ENCODE measurements around the gene MRS2. TPM values are rescaled to one million over a fixed set of nuclear protein-coding genes. Genes with fewer than 3 reads are reported as not detected.
"Not testable (repeated sequence)": the region's sequence is repeated elsewhere in the genome, so short reads cannot be mapped to it uniquely, and the experiment has no call there.

Gene MRS2
- total RNA-seq, 1 donor from 2014 or later, result 14.4 TPM

DNA sequence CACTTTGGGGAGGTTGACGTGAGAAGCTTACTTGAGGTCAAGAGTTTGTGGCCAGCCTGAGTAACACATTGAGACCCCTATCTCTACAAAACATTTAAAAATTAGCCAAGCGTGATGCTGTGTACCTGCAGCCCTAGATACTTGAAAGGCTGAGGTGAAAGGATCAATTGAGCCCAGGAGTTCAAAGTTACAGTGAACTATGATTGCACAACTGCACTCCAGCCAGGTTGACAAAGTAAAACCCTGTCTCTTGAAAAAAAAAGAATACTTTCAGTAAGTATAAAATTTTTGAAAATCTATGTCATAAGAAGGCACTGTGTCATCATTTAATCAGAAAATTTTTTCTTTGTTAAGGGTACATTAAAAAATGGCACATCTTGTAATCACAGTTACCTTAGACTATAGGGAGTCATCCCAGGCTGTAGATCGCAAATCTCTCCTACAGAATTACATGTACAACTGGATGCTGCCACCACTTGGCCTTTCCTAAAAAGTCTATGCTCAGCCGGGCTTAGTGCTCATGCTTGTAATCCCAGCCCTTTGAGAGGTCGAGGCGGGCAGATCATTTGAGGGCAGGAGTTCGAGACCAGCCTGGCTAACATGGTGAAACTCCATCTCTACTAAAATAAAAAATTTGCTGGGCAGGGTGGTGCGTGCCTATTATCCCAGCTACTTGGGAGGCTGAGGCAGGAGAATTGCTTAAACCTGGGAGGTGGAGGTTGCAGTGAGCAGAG, 17.0 kb upstream of the MRS2 start:
- no peak for DNase-seq (ENCODE audit: low read depth, low spot score)

DNA sequence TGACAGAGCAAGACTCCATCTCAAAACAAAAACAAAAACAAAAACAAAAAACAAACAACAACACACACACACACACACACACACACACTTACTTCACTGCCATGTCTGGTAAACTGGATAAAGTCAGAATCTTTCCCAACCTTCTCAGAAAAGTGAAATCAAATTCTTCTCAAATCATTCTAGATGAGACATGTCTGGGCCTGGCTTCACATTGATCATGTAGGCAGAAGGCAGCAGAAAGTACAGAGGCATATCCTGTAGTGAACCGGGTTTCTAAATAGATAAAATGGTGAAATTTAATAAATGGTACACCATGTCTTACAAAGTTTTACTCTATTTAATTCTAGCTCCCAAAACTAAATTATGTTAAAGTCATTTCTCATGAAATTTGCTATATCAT, 14.9 kb upstream of the MRS2 start:
- DNase-seq (ENCODE audit: low read depth, low spot score), result no peak

DNA sequence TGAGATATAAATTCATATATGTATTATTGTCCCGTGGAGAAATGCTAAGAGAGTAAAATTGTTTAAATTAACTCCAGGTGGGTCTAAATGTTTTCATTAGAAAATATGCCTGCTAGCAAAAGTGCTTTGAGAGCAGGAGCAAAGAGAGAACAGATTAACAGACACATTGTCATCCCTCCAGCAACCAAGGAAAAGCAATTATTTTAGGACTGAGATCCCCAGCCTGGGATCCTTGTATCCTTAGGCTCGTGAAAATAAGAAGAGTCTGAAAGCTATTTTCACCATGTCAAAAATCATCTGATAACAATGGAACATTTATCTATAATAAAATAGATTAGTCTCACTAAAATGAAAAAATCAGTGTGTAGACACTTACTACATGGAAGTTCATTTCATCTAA, 11.5 kb upstream of the MRS2 start:
- no peak for DNase-seq (ENCODE audit: low read depth, low spot score)

DNA sequence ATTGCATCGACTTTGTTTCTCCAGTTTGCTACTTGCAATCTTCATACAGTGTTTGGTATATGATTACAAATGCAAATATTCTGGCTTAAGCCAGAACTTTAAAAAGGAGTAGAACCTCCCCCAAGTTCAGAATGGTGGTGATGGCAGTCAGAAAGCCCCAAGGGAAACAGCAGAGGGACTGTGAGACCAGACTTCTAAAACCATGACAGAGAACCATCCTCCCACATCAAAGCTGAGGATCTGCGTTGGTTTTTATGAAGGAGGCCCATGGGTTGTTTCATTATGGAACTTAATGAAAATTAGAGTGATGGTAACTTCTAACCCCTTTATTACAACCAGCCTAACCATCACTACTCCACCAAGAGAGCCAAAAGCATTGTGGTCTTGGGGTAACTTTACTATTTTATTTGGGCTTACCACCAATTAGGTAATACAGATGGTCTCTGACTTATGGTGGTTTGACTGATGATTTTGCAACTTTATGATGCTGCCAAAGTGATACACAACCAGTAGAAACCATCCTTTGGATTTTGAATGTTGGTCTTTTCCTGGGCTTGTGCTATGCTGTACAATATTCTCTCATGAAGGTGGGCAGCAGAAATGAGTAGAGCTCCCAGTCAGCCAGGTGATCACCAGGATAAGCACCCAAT, 10.9 kb upstream of the MRS2 start:
- no peak for DNase-seq (ENCODE audit: low read depth, low spot score)

DNA sequence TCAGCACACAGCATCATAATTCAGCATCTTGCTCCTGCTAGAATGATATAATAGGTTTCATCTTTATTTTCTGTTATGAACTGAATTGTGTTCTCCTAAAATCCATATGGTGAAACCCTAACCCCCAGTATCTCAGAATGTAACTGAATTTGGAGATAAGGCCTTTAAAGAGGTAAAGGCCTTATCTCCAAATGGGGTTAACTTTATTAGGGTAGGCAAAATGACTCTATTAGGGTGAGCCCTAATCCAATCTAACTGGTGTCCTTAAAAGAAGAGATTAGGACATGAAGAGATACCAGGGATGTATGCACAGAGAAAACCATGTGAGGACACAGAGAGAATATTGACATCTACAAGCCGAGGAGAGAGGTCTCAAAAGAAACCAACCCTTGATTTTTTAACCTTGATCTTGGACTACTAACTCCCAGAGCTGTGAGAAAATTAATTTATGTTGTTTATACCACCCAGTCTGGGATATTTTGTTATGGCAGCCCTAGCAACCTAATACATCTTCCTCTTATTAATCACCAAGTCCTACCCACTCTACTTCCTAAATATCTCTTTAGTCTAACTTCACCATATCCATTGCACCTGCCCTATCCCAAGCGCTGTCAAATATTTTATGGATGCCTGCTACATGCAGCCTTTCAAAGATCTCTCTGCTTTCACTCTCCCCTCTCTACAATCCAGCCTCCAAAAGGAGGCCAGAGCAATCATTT, 8.5 kb upstream of the MRS2 start:
- no peak for DNase-seq (ENCODE audit: low read depth, low spot score)

DNA sequence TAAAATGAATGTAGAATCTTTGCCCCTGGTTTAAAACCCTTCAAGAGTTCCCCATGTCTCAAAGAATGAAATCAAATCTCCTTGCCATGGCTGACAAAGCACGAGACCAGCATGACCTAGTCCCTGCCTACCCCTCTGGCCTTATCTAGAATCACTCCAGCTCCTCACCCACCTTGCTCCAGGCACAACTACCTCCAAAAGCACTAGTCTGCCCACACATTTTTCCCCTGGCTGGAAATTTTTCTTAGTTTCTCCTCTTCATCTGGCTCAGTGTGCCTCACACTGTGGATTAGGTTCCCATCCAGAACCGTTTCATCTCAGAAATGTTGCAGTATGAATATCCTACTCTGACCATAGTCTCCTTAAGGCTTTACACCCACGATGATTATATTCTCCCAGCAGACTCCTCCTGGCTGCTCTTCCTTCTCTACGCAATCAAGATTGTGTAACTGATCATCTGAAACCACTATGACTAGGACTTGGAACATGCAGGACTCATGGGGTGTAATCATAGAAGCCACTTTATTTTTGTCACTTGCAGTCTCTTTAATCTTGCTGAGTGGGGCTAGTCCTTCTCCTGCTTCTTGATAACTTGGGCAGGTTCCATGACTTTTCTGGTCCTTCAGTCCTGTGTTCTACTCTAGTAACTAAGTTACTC, 7.8 kb upstream of the MRS2 start:
- no peak for DNase-seq (ENCODE audit: low read depth, low spot score)

DNA sequence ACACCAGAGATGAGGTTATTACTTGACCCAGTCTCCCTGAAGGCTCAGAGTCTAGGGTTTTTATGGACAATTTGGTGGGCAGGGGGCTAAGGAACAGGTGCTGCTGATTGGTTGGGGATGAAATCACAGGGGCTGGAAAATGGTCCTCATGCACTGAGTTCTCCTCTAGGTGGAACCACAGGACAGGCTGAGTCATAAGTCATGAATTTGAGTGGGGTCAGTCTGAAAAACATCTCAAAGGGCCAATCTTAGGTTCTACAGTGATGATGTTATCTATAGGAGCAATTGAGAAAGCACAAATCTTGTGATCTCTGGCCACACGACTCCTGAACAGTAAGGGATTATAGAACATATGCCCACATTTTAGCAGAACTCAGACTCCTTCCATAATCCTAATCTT, 5.9 kb upstream of the MRS2 start:
- no peak for DNase-seq (ENCODE audit: low read depth, low spot score)

DNA sequence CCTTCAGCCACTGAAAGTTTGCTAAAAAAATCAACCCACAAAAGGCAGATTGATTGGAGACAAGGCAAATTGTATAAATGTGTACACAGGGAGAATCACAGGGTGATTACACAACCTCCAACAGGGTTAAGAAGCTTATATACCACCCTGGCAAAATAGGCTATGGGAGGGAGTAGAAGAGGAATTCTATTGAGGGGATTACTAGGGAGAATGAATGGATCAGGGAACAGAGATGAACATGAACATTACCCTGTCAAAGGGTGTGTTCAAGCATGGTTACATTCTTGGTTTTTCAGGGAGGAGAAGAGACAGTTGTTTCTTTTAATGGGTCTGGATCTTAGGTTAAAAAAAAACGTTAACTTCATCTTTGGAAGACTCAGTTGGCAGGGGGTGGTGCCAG, 5.1 kb upstream of the MRS2 start:
- no peak for DNase-seq (ENCODE audit: low read depth, low spot score)

DNA sequence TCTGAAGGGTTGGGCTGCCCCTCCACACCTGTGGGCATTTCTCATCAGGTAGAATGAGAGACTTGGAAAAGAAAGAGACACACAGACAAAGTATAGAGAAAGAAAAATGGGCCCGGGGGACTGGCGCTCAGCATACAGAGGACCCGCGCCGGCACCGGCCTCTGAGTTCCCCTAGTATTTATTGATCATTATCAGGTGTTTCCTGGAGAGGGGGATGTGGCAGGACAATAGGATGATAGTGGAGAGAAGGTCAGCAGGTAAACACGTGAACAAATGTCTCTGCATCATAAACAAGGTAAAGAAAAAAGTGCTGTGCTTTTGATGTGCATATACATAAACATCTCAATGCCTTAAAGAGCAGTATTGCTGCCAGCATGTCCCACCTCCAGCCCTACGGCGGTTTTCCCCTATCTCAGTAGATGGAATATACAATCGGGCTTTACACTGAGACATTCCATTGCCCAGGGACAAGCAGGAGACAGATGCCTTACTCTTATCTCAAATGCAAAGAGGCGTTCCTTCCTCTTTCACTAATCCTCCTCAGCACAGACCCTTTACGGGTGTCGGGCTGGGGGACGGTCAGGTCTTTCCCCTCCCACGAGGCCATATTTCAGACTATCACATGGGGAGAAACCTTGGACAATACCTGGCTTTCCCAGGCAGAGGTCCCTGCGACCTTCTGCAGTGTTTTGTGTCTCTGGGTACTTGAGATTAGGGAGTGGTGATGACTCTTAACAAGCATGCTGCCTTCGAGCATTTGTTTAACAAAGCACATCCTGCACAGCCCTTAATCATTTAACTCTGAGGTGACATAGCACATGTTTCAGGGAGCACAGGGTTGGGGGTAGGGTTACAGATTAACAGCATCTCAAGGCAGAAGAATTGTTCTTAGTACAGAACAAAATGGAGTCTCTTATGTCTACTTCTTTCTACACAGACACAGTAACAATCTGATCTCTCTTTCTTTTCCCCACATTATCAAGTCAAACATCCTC, 2.4 kb upstream of the MRS2 start:
- not testable (repeated sequence) for DNase-seq (ENCODE audit: low read depth, low spot score)

DNA sequence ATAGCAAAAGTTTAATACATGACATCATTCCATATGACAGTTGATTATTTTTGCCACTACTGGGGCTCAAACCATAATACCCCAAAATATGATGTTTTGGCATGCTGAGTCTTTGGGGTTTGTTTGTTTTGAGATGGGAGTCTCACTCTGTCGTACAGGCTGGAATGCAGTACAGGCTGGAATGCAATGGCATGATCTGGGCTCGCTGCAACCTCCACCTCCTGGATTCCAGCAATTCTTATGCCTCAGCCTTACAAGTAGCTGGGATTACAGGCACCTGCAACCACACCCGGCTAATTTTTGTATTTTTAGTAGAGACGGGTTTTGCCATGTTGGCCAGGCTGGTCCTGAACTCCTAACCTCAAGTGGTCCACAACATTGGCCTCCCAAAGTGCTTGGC, 1.3 kb upstream of the MRS2 start:
- no peak for DNase-seq (ENCODE audit: low read depth, low spot score)

DNA sequence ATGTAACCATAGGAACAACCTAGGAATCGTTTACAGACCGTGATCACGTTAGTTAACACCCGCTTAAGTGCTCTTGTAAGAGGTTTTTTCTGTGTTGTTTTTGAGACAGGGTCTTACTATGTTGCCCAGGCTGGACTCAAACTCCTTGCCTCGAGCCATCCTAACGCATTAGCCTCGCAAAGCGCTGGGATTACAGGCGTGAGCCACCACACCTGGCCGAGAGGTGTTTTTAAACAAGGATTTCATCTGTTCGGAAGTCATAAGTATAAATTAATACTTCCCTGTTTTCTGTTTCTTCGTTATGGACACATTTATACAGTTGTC, 727 bp downstream of the MRS2 start:
- no peak for DNase-seq (ENCODE audit: low read depth, low spot score)

DNA sequence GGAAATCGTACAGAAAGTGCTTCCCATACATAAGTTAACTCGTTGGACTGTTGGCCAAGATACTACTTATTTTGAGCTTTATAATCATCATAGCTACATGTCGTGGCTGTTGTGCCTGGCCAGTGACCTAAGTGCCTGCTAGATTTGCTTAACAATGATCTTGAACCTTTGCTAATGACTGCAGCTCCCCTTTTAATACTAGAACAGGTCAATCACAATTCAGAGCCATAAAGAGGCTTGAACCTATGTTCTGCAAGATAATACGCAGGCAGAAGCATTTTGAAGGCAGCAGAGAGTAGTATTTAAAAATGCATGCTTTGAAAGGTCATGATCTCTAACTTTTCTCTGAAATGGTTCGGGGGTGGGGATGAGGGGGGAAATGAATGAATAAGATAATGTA, 2.5 kb downstream of the MRS2 start:
- DNase-seq (ENCODE audit: low read depth, low spot score), result no peak

DNA sequence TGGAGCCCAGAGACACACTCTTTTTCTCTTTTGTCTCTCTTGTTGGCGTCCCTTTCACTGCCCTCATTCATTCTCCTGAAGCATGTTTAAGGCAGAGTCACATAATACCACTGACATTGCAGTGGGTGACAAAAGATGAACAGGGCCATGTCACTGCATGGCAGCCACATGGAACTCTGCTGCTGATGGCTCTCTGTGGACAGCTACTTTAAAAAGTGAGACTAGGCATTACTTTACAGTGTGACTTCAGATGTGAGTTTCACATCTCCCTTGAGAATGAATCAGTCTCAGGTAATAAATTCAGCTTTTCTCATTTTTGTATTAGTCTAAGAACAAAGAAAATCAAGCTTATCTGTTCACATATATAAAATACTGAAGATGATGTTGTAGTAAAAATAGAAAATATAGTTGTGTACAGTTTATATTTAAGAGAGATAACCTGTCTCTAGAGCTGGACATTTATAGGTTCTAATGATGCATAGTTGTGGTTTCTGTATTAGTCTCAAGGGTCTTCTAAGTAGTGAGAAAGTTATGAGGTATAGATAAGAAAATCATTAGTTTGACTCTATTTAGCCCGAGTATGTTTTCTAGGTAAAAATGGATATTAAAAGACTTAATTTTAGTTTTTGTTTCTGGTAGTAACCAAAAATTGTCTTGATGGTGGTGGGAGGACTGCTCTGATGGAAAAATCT, 6.1 kb downstream of the MRS2 start:
- no peak for DNase-seq (ENCODE audit: low read depth, low spot score)

DNA sequence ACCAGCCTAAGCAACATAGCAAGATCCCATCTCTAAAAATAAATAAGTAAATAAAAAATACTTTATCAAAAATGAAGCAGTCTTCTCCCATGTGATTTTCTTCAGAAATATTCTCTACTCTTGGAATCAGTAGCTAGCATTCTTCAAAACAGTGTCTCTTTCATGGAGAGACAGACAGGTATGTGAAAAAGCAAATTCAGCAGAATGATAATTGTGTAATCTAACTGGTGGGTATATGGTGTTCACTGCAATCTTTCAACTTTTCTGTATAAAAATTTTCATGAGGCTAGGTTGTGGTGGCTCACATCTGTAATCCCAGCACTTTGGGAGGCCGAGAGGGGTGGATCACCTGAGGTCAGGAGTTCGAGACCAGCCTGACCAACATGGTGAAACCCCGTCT, 7.9 kb downstream of the MRS2 start:
- DNase-seq (ENCODE audit: low read depth, low spot score), result no peak

DNA sequence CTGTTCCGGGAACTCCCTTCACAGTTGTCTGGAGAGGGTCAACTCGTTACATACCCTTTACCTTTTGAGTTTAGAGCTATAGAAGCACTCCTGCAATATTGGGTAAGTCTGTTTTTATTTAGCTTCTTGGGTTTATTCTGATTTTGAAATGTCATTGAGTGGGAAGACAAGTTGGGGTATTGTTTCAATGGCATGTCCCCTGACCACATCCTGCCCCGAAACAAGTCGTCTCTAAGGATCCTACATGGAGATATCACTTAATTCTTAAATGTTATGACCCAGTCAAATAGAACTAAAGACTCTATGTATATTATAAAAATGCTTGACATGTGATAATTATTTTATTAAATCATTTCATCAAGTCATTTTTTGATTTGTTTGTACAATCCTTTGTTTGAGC, 9.6 kb downstream of the MRS2 start:
- no peak for DNase-seq (ENCODE audit: low read depth, low spot score)

DNA sequence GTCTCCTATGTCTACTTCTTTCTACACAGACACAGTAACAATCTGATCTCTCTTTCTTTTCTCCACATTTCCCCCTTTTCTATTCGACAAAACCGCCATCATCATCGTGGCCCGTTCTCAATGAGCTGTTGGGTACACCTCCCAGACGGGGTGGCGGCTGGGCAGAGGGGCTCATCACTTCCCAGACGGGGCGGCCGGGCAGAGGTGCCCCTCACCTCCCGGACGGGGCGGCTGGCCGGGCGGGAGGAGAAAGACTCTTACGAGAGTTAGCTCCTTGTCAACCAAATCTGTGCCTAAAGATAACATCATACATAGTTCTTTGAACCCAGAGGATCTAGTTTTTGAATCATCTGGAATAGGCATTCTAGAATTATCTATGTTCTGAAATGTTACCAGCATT, 11.8 kb downstream of the MRS2 start:
- DNase-seq (ENCODE audit: low read depth, low spot score), result not testable (repeated sequence)

DNA sequence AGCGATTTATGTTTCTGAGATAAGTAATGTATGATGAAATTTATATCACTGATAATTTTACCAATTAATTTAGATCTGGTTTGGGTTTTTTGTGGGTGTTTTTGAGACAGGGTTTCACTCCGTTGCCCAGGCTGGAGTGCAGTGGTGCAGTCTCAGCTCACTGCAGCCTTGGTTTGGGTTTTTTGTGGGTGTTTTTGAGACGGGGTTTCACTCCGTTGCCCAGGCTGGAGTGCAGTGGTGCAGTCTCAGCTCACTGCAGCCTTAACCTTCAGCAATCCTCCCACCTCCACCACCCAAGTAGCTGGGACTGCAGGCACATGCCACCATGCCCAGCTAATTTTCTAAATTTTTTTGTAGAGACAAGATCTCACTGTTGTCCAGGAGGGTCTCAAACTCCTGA, 13.0 kb downstream of the MRS2 start:
- no peak for DNase-seq (ENCODE audit: low read depth, low spot score)

DNA sequence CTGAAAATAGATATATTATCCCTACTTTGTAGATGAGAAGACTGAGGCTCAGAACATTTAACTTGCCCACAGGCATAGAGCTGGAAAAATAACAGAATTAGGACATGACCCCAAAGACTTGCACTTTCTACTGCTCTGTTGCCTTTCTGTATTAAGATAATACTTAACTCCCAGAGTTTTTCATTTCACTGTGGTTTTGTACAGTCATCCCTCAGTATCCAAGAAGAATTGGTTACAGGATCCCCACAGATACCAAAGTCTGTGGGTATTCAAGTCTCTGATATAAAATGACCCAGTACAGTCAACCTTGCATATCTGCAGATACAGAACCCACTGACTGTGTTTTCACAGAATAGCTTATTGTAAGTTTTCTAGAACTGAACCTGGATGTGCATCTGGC, 16.8 kb downstream of the MRS2 start:
- no peak for DNase-seq (ENCODE audit: low read depth, low spot score)

DNA sequence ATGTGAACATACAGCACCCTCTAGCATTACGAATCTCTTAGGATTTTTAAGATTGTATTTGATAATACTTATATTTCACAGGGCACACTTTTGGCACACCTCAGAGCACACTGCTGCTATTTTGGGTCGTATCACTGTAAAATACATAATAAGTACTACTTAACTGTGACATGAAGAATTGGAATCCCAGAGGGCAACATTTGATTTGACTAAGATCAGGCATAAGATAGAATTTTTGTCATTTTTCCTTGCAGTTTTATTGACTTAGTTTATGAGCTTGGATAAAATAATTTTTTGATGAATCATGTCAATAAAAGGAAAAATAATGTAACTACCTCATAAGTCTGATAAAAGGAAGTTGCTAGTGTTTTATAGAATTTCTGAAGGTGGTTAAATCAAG, 22.4 kb downstream of the MRS2 start:
- DNase-seq (ENCODE audit: low read depth, low spot score), result no peak

DNA sequence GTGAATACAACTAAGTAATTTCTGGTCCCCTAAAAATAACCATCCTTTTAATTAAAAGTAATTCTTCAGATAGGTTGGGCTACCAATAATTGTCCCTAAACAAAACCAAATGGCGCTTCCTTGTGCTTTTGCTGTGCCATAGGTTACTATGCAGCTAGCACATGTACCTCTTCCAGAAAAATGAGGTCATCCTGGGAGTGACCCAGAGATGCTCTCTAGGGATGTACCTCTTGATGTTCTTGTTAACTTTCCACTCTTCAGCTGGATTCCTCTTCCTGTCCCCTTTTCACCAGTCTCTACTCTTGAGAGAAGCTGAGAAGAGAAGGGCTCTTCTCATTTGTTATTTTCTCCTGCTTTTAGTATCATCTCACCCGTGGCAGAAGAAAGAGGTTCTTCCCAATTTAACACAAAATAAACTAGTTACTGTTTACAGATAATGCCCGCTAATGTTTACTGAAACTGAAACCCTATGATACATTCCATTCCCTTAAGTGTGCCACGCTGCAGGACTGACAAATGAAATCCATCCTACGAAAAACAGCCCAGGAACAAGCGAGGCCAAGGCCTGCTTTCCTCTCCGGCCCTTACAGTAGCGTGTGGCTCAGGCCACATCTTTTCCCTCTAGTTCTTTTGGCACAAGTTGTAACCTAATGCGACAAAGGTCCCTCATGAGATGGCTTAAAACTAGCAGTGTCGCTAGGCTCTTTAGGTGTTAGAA, 24.2 kb downstream of the MRS2 start:
- DNase-seq (ENCODE audit: low read depth, low spot score), result no peak
